HG02678 (cell line): ENCODE data around the gene OR11L1.
A peak's percentile ranks its signal among the peaks of the same experiment; 100 is the strongest.

Experiments used
- ATAC-seq: cut with Tn5 transposase; IDR thresholded peaks from one replicate; pipeline ENCODE4 v1.9.1; 2021; ENCODE audit warnings: mild to moderate bottlenecking, moderate library complexity; ENCODE audit not compliant: unreplicated experiment

Gene OR11L1, protein sequence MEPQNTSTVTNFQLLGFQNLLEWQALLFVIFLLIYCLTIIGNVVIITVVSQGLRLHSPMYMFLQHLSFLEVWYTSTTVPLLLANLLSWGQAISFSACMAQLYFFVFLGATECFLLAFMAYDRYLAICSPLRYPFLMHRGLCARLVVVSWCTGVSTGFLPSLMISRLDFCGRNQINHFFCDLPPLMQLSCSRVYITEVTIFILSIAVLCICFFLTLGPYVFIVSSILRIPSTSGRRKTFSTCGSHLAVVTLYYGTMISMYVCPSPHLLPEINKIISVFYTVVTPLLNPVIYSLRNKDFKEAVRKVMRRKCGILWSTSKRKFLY

GRCh38 chr1:247841796-247842195 lies at the start of gene OR11L1:
OR11L1 (minus strand) TSS chr1:247841896; CDS start chr1:247841896, 0 bp downstream.
- ATAC-seq = no peak

DNA sequence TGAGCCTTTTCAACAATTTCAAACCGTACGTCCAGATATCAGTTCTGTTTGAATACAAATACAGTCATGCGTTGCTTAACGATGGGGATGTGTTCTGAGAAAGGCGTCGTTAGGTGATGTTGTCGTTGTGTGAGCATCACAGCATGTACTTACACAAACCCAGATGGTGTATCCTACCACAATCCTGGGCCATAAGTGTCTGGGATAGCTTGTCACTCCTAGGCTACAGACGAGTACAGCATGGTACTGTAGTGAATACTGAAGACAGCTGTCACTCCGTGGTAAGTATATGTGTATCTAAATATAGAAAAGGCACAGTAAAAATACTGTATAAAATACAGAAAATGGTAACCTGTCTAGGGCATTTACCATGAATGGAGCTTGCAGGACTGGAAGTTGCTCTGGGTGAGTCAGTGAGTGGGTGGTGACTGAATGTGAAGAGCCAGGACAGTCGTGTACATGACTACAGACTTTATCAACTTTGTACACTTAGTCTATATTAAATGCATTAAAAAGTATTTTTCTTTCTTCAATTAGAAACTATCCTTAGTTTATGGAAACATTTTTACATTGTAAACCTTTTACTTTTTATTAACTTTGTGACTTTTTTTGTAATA lies 43.2 kb upstream of the OR11L1 start:
- no peak for ATAC-seq

DNA sequence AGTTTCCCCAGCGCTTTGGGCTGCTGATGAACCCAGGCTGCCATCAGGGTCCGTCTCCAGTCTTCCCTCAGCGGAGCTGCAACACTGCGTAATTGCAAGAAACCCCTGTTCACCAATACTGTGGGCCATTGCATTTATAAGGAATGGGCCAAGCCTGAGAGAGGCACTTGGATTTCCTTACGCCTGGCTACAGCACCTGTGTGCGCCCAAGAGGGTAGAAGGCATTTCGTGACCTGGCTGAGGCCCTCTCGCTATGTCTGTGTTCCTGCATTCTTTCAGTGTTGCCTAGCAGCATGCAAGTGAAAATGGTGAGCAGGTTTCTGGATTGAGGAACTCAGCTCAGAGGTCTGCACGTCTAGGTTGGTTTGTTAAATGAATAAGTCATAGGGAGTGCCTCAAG lies 41.6 kb upstream of the OR11L1 start:
- ATAC-seq = no peak

- ATAC-seq = no peak
These were observed 23.7 kb upstream of the OR11L1 start for GRCh38 chr1:247865416-247865815.

- no peak for ATAC-seq
These were observed 22.9 kb upstream of the OR11L1 start for GRCh38 chr1:247864644-247865043.

- ATAC-seq = no peak
These were observed 21.1 kb upstream of the OR11L1 start for GRCh38 chr1:247862756-247863155.

GRCh38 chr1:247857985-247858619 lies 16.4 kb upstream of the OR11L1 start:
- no peak for ATAC-seq

- ATAC-seq = peak; percentile 57
These were observed 15.6 kb upstream of the OR11L1 start, which contains the start of gene TRIM58 for GRCh38 chr1:247857069-247857984. TRIM58 (plus strand) TSS chr1:247857187; CDS start chr1:247857247, 60 bp downstream.

- ATAC-seq = no peak
These were observed 14.2 kb upstream of the OR11L1 start for GRCh38 chr1:247855911-247856310.

- no peak for ATAC-seq
These were observed 13.3 kb upstream of the OR11L1 start for GRCh38 chr1:247854899-247855545.

- no peak for ATAC-seq
These were observed 7.9 kb upstream of the OR11L1 start for GRCh38 chr1:247849616-247850015.

- no peak for ATAC-seq
These were observed 6.7 kb upstream of the OR11L1 start for GRCh38 chr1:247848346-247848745.

GRCh38 chr1:247845693-247846017 lies 4.0 kb upstream of the OR11L1 start:
- ATAC-seq = no peak

DNA sequence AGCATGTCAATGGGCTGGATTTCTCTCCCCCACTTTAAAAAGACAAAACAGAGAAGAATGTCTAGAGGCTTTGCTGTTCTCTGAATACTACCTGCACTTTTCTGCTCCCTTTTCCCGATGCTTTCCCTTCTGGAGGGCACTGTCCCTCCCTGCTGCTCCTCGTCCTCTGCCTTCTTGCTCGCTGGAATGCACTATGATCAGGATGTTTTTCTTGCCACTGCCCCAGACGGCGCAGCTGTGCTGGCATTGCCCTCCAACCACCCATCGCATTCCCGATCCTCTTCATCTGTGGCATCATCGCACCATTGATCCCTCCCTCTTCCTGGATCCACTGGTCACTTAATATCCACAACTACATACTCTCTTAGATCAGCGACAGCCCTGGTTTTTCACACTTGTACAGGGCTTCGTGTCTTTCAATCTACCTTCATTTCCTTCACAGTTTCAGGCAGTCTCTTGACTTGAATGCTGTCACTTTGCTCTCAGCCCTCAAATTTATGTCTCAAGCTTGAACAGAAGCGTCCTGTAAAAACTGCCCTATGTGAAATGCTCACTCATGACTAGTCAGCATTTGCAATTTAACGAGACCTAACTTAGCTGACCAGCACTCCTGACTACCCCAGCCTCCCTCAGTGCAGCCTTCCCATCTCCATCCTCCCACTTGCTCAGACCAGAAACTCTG lies 3.5 kb upstream of the OR11L1 start:
- no peak for ATAC-seq

DNA sequence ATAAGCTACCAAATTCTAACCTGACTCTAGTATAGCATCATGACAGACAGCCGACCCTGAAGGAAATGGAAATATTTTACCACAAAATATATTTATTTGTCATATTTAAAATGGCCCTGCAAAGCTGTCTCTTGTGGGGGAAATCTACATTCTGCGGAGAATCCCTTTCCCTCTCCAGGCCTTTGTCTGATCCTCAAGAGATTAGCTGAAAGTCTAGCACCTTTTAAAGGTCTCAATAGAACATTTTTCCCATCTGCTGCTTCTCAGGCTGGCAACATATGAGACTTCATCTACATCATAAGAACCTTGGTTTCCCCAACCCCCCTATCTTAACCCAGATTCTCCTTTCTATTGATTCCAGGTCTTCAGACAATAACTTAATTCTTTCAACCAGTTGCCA lies 1.7 kb upstream of the OR11L1 start:
- ATAC-seq = no peak

GRCh38 chr1:247840818-247841217 lies 878 bp downstream of the OR11L1 start:
- ATAC-seq = no peak

DNA sequence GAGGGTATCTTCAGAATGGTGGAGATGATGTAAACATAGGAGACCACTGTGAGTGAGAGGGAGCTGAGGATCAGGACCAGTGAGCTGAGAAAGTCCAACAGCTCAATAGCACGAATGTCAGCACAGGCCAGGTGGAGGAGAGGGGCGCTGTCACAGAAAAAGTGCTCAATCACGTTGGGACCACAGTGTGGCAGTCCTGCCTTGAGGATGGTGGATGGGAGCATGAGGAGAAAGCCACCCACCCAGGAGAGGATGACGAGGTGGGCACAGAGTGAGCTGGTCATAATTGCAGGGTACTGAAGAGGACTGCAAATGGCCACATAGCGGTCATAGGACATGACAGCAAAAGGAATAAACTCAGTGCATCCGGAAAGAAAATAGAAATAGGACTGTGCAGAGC lies 8.1 kb downstream of the OR11L1 start:
- ATAC-seq = no peak

DNA sequence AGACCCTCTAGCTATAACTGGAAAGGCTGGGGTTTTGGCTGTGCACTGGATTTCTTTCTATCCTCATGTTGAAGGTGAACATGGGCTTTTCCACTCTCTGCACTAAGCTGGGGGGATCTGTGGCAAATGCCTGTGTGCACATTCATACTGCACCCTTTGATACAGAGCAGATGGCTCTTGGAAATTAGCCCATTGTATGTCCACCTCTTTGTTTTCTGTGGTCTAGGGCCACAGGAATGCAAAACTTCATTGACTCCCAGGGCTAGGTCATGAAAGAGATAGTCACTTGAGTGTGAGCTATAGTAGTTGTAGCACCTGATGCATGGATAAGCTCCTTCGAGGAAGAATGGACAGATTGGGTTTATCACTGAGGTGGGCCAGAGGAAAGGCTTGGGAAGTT lies 12.0 kb downstream of the OR11L1 start:
- no peak for ATAC-seq

DNA sequence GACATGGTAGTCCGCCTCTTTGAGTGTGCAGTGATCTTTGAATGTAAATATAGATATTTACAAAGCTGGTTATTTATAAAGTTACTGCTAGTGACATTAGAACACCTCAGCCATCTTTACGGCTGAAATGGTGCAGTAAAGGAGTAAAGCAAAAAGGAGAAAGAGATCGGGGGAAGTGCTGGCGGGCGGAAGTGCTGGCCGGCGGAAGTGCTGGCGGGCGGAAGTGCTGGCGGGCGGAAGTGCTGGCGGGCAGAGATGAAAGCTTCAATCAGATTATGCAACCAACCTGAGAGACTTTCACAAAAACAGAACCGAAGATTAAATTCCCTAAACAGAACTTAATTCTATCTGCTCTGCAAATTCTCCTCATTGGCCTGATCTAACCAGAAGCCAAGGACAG lies 16.3 kb downstream of the OR11L1 start:
- ATAC-seq = no peak

DNA sequence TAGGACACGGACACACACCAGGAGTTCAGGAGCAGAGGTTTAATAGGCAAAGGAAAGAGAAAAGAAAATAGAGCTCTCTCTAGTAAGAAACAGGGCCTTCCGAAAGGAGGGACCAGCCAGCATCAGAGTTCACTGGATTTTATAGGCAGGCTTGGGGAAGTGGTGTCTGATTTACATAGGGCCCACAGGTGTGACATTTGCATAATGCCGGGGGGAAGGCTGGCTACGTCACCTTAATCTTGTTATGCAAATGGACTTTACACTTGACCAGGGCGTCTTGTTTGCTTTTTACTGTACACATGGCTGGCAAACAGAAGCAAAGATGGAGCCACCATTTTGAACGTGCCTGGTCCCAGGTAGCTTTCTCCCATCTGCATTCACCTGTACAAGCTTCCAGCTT lies 17.7 kb downstream of the OR11L1 start, which contains the start of gene OR14A16:
Gene OR14A16, minus strand, starts transcription at position 97 of the 400 bp plus-strand sequence. CDS start 8,390 bp downstream, outside the sequence.
- ATAC-seq = no peak
